RPMI8226 (cell line): Measurements from ENCODE around the gene ZNF512B.
"Not testable (repeated sequence)": the region's sequence is repeated elsewhere in the genome, so short reads cannot be mapped to it uniquely, and the experiment has no call there.

ENCODE experiments used
- DNase-seq: peaks from one replicate; pipeline ENCODE4 v3.0.0-alpha.2; 2015

ZNF512B gene

GRCh38 chr20:63969838-63970713 is at the start of gene ZNF512B:
TSS of gene ZNF512B (minus strand) at chr20:63969930. CDS start at chr20:63967950, 1,980 bp downstream.
- DNase-seq, result peak; percentile 84

GRCh38 chr20:64015635-64016034 is 45.9 kb upstream of the ZNF512B start:
- no peak for DNase-seq

DNA sequence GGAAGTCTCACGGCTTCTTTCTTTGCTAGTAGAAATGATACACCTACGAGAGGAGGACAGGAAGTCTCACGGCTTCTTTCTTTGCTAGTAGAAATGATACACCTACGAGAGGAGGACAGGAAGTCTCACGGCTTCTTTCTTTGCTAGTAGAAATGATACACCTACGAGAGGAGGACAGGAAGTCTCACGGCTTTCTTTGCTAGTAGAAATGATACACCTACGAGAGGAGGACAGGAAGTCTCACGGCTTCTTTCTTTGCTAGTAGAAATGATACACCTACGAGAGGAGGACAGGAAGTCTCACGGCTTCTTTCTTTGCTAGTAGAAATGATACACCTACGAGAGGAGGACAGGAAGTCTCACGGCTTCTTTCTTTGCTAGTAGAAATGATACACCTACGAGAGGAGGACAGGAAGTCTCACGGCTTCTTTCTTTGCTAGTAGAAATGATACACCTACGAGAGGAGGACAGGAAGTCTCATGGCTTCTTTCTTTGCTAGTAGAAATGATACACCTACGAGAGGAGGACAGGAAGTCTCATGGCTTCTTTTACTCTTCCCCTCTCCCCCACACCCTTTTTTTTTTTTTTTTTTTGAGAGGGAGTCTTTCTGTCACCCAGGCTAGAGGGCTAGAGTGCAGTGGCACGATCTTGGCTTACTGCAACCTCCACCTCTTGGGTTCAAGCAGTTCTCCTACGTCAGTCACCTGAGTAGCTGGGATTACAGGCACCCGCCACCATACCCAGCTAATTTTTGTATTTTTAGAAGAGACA is 42.8 kb upstream of the ZNF512B start:
- DNase-seq, result not testable (repeated sequence)

- DNase-seq, result no peak
Measured at GRCh38 chr20:64011366-64011779, 41.6 kb upstream of the ZNF512B start.

- DNase-seq, result no peak
Measured at GRCh38 chr20:64010711-64011237, 41.0 kb upstream of the ZNF512B start.

- no peak for DNase-seq
Measured at GRCh38 chr20:64009811-64010387, 40.2 kb upstream of the ZNF512B start.

DNA sequence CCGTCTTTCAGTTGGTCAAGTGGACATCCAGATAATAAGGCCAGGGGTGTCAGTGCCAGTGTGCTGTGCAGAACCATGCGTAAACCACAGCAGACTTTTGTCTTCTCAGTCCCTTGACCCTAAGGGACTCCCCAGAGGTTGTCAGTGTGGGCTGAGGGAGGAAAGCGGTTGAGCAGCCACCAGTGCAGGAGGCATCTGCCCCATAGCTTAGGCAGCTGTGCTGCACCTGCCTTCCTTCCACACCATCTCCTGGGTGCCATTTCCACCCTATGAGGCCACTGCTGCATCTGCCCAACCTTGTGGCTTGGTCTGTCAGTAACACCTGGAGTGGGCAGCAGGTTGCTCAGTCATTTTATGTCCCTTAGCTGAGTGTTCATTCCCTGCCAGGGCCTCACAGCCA is 37.2 kb upstream of the ZNF512B start:
- DNase-seq, result no peak

DNA sequence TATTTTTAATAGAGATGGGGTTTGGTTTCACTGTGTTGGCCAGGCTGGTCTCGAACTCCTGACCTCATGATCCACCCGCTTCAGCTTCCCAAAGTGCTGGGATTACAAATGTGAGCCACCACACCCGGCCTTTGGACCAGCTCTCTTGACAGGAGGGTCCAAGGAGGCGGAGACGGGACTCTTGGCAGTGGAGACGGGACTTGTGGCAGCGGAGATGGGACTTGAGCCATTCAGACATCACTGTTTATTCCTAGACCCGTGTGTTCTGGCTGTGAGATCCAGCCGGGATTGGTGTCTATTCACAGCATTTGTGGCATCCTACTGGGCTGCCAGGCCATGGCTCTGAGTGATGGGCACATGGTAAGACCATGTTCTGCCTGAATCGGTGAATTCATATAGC is 36.8 kb upstream of the ZNF512B start:
- no peak for DNase-seq

- DNase-seq, result no peak
Measured at GRCh38 chr20:64005394-64005793, 35.7 kb upstream of the ZNF512B start.

DNA sequence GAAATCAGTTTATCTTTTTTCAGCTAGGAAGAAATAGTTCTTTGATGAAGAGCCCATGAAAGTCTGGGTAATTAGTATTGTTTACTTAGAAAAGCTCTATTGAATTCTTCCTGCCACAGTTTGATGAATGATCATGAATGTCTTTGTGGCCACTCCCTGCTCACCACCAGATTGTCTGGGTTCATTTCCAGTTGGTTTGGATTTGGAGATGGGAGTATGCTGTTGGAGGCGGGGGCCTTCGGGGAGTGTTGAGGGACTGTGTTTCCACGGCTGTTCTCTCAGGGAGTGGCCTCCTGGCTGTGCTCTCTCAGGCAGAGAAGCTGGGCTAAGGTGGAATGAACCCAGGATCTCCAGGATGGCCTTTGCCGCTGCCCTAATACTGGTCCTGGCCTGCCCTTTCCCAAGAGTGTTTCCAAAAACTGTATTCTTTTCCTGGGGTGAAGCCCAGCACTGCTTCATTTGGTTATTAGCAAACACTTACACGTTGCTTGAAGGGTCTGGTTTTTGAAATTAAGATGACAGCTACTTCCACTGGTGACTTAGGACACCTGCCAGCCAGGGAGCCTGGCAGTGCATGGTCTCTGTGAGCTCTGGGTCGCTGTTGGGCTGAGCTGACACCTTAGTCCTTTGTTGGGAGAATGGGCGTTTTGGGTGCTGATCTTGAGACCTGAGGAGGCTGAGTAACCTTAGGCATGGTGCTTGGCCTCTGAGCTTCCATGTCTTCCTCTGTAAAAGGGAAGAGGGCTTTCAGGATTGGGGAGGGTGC is 34.4 kb upstream of the ZNF512B start:
- DNase-seq, result no peak

- no peak for DNase-seq
Measured at GRCh38 chr20:64001607-64002011, 31.9 kb upstream of the ZNF512B start.

- no peak for DNase-seq
Measured at GRCh38 chr20:64000906-64001305, 31.2 kb upstream of the ZNF512B start.

GRCh38 chr20:63982937-63983336 is 13.2 kb upstream of the ZNF512B start:
- no peak for DNase-seq

DNA sequence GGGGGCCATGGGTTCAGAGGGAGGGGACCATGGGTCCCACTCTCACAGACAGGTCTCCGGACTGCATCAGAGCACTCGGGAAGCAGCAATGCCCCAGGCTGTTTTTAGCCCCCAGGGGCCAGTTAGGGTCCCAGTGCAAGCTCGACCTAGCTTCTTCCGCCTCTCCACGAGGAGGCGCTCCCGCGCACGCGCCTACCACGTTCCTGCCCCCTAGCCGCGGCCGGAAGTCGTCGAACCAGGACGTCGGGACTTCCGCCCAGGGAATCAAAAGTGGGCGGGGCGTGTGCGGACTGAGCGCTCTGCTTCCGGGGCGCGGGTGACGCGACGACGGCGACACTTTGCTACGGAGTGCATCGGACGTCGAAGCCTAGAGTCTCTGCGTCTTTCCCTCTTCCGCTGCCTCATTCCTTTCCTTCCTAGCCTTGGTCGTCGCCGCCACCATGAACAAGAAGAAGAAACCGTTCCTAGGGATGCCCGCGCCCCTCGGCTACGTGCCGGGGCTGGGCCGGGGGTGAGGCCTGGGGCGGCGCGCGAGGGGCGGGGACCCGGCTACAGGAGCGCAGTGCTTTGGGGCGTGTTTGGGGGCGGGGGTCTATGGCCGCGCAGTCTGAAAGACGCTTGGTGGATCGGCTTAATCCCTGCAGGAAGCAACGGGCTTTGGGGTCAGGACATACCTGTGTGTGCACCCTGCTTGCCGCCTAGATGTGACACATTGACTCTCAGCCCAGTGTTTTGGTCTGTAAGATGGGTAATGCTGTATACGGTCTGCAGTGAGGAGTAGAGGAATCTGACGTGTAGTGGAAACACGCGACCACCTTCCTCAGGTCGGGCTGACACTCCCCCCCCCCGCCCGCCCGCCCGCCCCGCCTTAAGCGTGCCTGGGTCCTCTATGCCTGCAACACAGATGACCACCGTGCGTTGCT is 11.3 kb upstream of the ZNF512B start, which contains the start of gene PRPF6:
Gene PRPF6, plus strand, starts transcription at position 327 of the 923 bp plus-strand sequence. Its CDS starts 114 bp downstream, at position 441.
- peak; percentile 99 for DNase-seq

DNA sequence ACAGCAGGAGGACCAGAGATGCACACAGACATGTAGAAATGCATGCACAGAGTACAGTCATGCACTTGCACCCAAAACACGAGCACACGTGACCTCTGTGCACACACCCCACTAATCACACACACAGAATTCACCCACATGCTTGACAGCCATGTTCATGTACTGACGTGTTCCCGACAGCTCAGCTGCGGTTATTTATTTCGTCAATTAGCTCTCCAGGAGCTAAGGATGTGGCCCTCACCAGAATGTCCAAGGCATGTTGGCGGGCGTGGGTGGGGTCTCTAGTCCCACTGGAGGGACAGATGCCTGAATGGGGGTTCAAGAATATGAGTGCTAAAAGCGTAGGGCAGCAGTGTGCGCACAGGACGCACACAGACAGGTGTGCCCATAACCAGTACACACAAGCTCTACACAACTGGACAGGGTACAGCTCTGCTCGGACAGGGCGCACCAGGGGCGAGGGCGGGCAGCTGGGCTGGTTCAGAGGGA is 10.6 kb upstream of the ZNF512B start:
- no peak for DNase-seq

DNA sequence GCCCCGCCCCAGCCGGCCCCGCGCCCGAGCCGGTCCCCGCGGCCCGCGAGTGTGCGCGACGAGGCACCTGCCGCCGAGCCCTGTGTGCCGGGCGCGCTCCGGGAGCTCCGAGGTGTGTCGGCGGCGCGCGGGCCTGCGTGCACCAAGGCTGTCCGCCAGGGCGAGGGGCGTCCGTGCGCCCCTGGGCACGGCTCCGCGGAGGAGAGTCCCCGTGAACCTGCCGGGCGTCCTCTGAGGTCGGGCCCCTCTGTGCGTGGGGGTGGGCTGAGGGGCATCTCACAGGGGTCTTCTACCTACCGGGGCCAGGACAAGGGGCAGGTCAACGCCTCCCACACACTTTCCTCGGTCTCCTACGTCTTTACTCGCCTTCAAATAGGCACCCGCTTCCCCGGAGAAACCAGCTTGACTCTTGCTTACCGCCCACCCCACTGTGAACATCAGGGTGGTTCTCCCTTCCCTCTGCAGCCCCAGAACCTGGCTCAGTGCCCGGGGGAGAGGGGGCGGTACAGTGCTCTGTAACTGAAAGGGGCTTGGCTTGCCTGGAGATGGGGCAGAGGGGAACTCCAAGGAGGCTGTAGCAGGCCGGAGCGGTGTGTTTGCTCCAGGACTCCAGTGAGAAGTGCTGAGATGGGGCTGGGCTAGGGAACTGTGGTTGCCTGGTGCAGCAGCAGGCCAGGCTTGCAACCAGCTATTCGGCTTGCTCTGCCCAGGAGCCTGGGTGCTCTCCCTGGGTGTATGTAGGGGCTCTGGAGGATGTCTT is 10.0 kb upstream of the ZNF512B start, which contains the start of gene SAMD10:
Gene SAMD10, minus strand, starts transcription at position 86 of the 760 bp plus-strand sequence. CDS start 175 bp downstream, outside the sequence.
- DNase-seq, result peak; percentile 88

DNA sequence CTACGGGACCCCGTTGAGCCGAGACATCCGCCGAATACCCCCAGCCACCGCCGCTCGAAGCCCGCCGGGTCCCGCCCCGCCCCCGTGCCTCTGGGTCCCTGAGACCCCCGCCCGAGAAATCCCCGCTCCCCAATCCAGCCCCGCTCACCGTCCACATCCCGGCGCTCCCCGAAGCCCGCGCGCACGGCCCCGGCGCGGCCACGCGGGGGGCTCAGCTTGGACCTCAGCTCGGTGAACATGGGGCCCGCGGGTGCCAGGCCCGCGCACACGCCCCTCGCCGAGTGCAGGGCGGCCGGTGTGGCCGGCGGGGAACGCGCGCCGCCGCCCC is 9.5 kb upstream of the ZNF512B start:
- no peak for DNase-seq

DNA sequence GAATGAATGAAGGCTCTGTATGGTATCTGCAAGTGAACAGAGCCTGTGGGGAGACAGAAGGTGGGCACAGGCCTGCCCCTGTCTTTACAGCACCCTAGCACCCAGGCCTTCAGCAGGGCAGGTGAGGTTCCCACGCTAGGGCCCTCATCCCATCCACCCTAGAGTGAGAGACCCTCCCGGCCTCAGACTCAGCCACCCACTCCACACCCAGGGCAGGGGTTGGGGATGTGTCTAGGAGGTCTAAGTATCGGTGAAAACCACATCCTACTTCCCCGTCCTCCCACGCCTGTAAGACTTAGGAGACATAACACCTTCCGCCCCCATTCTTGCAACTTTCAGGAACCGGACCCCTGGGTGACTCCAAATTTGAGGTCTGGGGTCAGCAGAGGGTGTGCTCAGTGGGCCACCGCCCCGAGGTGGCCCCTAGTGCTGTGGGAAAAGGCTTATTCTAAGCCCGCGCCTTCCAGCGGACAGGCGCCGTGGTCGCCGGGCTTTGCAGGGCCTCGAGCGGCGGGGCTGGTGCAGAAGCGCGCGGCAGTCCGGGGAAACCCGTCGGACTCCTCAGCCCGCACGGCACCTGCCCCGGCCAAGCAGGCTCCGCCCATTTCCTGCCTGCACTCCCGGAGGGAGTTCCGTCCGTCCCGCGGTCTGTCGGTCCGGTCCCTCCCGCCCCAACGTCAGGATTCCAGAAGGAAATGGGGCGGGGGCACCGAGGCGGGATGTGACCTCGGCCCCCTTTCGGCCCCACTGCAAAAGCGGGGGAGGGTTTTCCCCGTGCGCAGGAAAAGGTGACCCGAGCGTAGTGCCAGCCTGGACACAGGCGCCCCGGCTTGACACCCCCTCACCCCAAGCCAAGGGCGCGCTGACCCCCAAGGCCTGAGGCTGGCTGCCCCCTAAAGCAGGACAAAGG is 8.8 kb upstream of the ZNF512B start:
- DNase-seq, result peak; percentile 80

DNA sequence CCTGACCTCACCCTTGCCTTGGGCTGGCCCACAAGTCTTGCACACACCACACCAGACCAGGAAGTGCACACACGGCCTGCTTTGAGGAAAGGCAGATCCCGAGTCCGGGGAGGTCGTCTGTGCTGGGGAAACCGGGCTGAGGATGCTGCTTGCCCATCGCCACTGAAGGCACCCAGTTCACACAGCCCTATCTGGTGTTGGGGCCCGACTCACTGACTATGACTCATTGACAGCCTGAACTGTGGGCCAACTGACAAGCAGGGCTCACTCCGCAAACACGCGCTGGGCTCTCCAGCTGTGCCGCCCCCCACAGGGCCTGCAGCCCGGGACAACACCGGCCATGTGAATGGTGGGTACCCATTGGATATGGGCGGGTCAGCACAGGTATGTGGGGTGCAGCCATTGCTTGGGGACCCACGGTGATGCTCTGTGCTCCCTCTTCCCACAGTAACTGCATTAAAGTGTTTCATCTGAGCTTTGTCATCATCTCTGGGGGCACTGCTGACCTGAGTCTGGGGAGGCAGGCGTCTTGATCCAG is 8.1 kb upstream of the ZNF512B start:
- DNase-seq, result no peak
